Measurements from ENCODE around the gene GABRR3.

- TF ChIP-seq CTCF (IDR thresholded peaks at IDR 0.05; ENCODE audit: poor library complexity, severe bottlenecking), result no peak
- TF ChIP-seq EZH2 (IDR thresholded peaks at IDR 0.05; ENCODE audit: borderline replicate concordance, insufficient read depth, low read length, poor library complexity, severe bottlenecking), result no peak
- TF ChIP-seq POLR2AphosphoS5 (IDR thresholded peaks at IDR 0.05), result no peak
- no peak for TF ChIP-seq RAD21 (conservative IDR thresholded peaks at IDR 0.05)
- TF ChIP-seq EP300 (conservative IDR thresholded peaks at IDR 0.05; ENCODE audit: poor library complexity, severe bottlenecking), result no peak
Observed at GRCh38 chr3:97988784-97989568, 46.1 kb downstream of the GABRR3 start.

All from neural cell (in vitro differentiated cells).